Globus pallidus (tissue), 1 donor: ENCODE data around the gene PRKCH.
A peak's percentile ranks its signal among the peaks of the same experiment; 100 is the strongest.

Source experiments
- DNase-seq: peaks from one replicate; pipeline ENCODE4 v3.0.0-alpha.2; 2015; ENCODE audit warnings: low spot score

PRKCH gene

DNA sequence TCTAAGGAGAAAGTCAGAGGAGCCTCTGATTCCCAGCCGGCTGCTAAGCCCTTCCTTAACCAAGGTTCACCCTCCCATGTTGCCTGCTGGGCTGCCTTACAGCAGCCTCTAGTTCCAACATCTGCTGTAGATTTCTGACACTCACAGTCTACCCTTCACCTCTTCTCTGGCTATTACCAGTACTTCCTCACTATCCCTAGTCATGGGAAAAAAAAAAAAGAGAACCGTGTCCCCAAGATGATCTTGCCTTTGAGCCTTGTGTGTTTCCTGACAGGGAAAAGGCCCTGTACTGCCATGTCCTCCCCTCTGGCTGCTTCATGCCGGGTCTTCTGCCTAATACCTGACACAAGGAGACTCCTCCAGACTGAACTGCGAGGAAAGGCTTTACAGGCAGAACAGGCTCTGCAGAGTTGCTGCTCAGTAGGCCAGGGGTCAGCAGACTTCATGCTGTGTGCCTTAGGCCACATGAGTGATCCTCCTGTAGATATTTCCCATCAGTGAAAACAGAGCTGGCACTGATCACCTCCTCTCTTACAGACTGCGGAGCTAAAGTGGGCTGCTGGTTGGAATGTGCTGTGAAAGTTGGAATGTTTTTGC is 46.8 kb downstream of the PRKCH start:
- no peak for DNase-seq

- DNase-seq, result no peak
Measured at GRCh38 chr14:61368781-61369453, 47.5 kb downstream of the PRKCH start.

- no peak for DNase-seq
Measured at GRCh38 chr14:61369454-61369810, 48.1 kb downstream of the PRKCH start.

DNA sequence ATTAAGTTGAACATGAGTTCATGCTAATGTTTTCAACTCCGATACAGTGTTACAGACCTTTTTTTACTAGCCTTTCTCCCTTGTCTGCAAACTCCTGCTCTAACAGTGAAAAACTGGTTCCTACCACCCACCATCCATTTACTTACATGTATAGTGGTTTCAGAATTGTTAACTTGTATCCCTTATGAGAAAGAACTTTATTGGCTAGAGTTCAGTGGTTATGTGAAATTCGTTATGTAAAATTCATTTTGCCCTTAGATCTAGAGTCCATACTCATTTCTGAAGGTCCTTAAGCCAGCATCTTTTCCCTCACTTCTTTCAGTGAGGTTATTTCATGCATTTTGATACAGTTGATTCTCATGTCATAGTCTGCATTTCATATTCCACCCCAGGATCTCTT is 51.0 kb downstream of the PRKCH start:
- DNase-seq, result no peak

DNA sequence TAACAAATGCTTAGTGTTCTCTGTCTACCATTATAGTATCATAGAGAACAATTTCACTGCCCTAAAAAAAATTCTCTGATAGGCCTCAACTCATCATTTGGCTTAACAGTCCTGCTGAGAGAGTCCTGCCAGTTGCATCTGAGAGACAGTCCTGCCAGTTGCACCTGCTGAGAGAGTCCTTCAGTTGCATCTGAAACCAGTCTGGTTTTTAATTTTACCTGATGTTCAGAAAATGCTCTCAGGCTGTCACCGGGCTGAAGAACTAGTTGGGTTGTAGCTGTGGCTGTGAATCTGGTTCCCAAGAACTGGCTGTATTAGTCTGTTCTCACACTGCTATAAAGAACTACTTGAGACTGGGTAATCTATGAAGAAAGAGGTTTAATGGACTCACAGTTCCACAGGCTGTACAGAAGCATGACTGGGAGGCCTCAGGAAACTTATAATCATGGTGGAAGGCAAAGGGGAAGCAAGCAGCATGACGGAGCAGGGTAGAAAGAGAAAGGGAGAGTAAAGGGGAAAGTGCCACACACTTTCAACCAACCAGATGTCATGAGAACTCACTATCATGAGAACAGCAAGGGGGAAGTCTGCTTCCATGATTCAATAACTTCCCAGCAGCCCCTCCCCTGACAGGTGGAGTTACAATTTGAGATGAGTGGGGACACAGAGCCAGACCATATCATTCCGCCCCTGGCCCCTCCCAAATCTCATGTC is 51.6 kb downstream of the PRKCH start:
- DNase-seq, result no peak

GRCh38 chr14:61374284-61374683 is 52.9 kb downstream of the PRKCH start:
- no peak for DNase-seq

DNA sequence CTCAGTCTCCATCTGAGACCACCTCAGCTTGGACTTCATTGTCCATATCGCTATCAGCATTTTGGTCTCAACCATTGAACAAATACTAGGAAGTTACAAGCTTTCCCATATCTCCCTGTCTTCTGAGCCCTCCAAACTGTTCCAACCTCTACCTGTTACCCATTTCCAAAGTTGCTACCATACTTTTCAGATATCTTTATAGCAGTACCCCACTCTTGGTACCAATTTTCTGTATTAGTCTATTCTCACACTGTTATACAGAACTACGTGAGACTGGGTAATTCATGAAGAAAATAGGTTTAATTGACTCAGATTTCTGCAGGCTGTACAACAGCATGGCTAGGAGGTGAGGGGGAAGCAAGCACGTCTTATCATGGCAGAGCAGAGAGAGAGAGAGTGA is 53.8 kb downstream of the PRKCH start:
- DNase-seq, result no peak

DNA sequence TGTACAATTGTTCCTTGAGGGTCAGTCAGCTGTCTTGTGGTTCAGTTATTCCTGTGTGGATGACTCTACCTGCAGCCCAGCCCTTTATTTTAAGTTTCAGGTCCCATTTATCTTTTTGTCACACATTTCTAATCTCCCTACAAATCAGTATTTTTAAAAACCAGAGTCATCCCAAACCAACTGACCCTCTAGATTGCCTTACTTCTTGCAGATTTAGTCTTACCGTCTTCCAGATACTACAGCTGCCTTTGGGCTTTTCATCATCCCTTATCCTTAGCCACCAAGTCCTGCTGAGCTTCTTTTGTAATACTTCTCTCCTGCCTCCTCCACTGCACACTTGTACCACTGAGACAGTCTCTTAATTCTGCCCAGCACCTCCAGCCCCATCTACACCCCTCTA is 54.9 kb downstream of the PRKCH start:
- DNase-seq, result no peak

- DNase-seq, result no peak
Measured at GRCh38 chr14:61377749-61378148, 56.4 kb downstream of the PRKCH start.

- no peak for DNase-seq
Measured at GRCh38 chr14:61379639-61380184, 58.3 kb downstream of the PRKCH start.

DNA sequence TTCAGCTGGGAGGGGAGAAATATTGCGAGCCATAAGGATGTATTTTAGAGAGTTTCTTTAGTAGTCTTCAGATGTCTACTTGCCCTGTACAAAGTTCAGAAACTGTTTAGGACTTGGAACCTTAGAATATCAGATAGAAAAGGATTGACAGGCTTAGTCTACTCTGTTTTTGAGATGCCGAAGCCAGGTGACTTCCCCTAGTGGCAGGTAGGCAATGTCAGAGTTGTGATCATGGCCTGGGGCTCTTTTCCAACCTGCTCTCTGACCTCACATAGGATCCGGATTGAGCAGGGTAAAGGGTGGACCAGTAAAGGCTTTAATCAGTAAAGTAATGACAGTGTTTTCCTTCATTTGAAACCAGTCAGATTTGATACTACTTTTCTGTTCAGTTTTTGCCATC is 59.6 kb downstream of the PRKCH start:
- DNase-seq, result no peak

- no peak for DNase-seq
Measured at GRCh38 chr14:61381553-61381952, 60.2 kb downstream of the PRKCH start.

- DNase-seq, result no peak
Measured at GRCh38 chr14:61382842-61383241, 61.5 kb downstream of the PRKCH start.

- no peak for DNase-seq
Measured at GRCh38 chr14:61385002-61385685, 63.8 kb downstream of the PRKCH start.

- no peak for DNase-seq
Measured at GRCh38 chr14:61386173-61386772, 64.9 kb downstream of the PRKCH start.

GRCh38 chr14:61387076-61387475 is 65.7 kb downstream of the PRKCH start:
- DNase-seq, result no peak

- DNase-seq, result peak; percentile 7
Measured at GRCh38 chr14:61388173-61388975, 67.0 kb downstream of the PRKCH start.

DNA sequence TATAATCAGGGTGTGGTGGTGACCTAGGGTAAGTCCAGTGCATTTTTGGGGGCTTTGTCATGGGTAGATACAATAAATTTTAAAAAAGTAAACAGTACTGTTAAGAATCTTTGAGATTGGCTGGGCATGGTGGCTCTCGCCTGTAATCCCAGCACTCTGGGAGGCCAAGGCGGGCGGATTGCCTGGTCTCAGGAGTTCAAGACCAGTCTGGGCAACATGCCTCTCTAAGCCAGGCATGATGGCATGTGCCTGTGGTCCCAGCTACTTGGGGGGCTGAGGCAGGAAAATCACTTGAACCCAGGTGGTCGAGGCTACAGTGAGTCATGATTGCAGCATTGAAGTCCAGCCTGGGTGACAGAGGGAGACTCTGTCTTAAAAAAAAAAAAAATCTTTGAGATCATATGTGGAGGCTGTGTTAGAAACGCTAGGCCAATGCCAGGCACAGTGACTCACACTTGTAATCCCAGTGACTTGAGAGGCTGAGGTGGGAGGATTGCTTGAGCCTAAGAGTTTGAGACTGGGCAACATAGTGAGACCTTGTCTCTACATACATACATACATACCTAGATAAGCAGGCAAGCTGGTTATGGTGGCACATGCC is 67.7 kb downstream of the PRKCH start:
- no peak for DNase-seq

- no peak for DNase-seq
Measured at GRCh38 chr14:61391119-61391518, 69.7 kb downstream of the PRKCH start.

DNA sequence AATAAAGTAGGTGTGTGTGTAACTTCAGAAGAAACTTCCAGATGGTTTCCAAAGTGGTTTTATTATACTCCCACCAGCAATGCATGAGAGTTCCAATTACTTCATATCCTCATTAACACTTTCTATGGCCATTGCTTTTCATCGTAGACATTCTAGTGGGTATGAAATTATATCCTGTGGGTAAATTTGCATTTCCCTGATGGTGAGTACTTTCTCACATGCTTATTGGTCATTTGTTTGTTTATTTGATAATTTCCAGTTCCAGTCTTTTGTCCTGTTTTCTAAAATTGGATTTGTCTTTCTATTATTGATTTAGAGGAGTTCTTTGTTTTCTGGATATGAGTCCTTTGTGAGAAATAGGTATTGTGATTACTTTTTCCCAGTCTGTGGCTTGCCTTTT is 70.9 kb downstream of the PRKCH start:
- no peak for DNase-seq

GRCh38 chr14:61394542-61394941 is 73.2 kb downstream of the PRKCH start:
- no peak for DNase-seq
